ENCODE data around the gene CNTN5.

Gene CNTN5

GRCh38 chr11:100221791-100222190 lies 1201.0 kb downstream of the CNTN5 start:
- Histone ChIP-seq H3K9me3 (ENCODE audit: severe bottlenecking) (no peaks in the 10 kb centered on the region), H3K4me1 (ENCODE audit: insufficient read depth, poor library complexity, severe bottlenecking) (no peaks in the 10 kb centered on the region), H3K36me3 (ENCODE audit: low read depth) (no peaks in the 10 kb centered on the region), H3K27ac (ENCODE audit: poor library complexity, severe bottlenecking) (no peak overlapping the region), H3K4me3 (ENCODE audit: severe bottlenecking) (no peak overlapping the region), H3K27me3 (ENCODE audit: insufficient read depth, poor library complexity, severe bottlenecking) (no peaks in the 10 kb centered on the region)
- ATAC-seq (ENCODE audit: low read depth): no peak
- DNase-seq (ENCODE audit: low spot score): no peak
- no peak for TF ChIP-seq CTCF (IDR thresholded peaks at IDR 0.05; ENCODE audit: poor library complexity, severe bottlenecking)

- H3K4me1 ChIP-seq (ENCODE audit: insufficient read depth, poor library complexity, severe bottlenecking): no peaks in the 10 kb centered on the region
- DNase-seq (ENCODE audit: low spot score) (no peak), ATAC-seq (ENCODE audit: low read depth) (no peak)
- no peaks in the 10 kb centered on the region for H3K27me3 ChIP-seq (ENCODE audit: insufficient read depth, poor library complexity, severe bottlenecking)
- H3K27ac ChIP-seq (ENCODE audit: poor library complexity, severe bottlenecking): no peak overlapping the region
- H3K9me3 ChIP-seq (ENCODE audit: severe bottlenecking): no peaks in the 10 kb centered on the region
- TF ChIP-seq CTCF (IDR thresholded peaks at IDR 0.05; ENCODE audit: poor library complexity, severe bottlenecking): no peak
- H3K4me3 ChIP-seq (ENCODE audit: severe bottlenecking): no peak overlapping the region
- H3K36me3 ChIP-seq (ENCODE audit: low read depth): no peaks in the 10 kb centered on the region
Observed at GRCh38 chr11:100224541-100225034, 1203.8 kb downstream of the CNTN5 start.

DNA sequence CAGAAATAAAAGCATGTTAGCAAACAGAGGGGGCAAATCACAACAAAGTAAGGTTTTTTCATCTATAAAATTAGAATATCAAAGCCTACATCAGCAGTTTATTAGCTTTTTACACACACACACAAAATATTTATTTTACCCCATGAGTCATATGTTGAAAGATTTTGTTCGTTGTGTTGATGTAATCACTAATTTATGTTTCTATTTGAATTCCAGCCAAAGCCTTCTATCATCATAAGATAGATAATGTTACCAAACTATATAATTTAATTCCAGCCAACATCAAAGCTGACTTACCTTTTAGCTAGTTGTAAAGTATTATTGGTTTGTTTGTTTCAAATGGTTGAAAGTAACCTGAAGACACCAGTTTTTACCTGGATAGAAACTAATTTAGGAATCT lies 1208.3 kb downstream of the CNTN5 start:
- H3K4me3 ChIP-seq (ENCODE audit: severe bottlenecking): no peak overlapping the region
- no peaks in the 10 kb centered on the region for H3K36me3 ChIP-seq (ENCODE audit: low read depth)
- no peak for DNase-seq (ENCODE audit: low spot score)
- H3K27ac ChIP-seq (ENCODE audit: poor library complexity, severe bottlenecking): no peak overlapping the region
- H3K27me3 ChIP-seq (ENCODE audit: insufficient read depth, poor library complexity, severe bottlenecking): no peaks in the 10 kb centered on the region
- ATAC-seq (ENCODE audit: low read depth): no peak
- no peaks in the 10 kb centered on the region for H3K9me3 ChIP-seq (ENCODE audit: severe bottlenecking)
- H3K4me1 ChIP-seq (ENCODE audit: insufficient read depth, poor library complexity, severe bottlenecking): no peaks in the 10 kb centered on the region
- TF ChIP-seq CTCF (IDR thresholded peaks at IDR 0.05; ENCODE audit: poor library complexity, severe bottlenecking): no peak

GRCh38 chr11:100232006-100232405 lies 1211.3 kb downstream of the CNTN5 start:
- TF ChIP-seq CTCF (IDR thresholded peaks at IDR 0.05; ENCODE audit: poor library complexity, severe bottlenecking): no peak

DNA sequence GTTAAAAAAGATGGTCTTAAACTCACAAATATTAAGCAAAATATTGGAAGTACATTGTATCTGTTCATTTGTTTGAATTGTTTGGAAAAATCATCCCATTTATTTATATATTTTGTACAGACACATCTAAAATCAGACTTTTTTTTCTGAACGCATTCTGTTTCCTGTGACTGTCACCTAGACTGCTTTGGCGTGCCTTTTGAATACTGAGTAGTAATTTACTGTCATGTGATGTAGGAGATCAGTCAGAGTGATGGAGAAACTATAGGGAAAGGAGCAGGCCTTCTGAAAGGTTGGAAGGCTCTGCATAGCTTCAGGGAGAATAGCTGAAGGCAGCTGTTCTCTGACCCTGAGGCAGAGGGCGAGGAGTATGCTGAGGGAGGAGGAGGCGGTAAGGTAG lies 1214.3 kb downstream of the CNTN5 start:
- TF ChIP-seq CTCF (IDR thresholded peaks at IDR 0.05; ENCODE audit: poor library complexity, severe bottlenecking): no peak
- H3K36me3 ChIP-seq (ENCODE audit: low read depth): no peaks in the 10 kb centered on the region
- no peak overlapping the region for H3K4me3 ChIP-seq (ENCODE audit: severe bottlenecking)
- no peaks in the 10 kb centered on the region for H3K9me3 ChIP-seq (ENCODE audit: severe bottlenecking)
- DNase-seq (ENCODE audit: low spot score): no peak
- no peaks in the 10 kb centered on the region for H3K4me1 ChIP-seq (ENCODE audit: insufficient read depth, poor library complexity, severe bottlenecking)
- ATAC-seq (ENCODE audit: low read depth): no peak
- H3K27me3 ChIP-seq (ENCODE audit: insufficient read depth, poor library complexity, severe bottlenecking): no peaks in the 10 kb centered on the region
- H3K27ac ChIP-seq (ENCODE audit: poor library complexity, severe bottlenecking): no peak overlapping the region

More at GRCh38 chr11:100232006-100232405, 1211.3 kb downstream of the CNTN5 start:
- no peak for ATAC-seq (ENCODE audit: low read depth)
- no peak for DNase-seq (ENCODE audit: low spot score)
- no peaks in the 10 kb centered on the region for H3K4me1 ChIP-seq (ENCODE audit: insufficient read depth, poor library complexity, severe bottlenecking)
- H3K4me3 ChIP-seq (ENCODE audit: severe bottlenecking): no peak overlapping the region
- no peaks in the 10 kb centered on the region for H3K9me3 ChIP-seq (ENCODE audit: severe bottlenecking)
- H3K27me3 ChIP-seq (ENCODE audit: insufficient read depth, poor library complexity, severe bottlenecking): no peaks in the 10 kb centered on the region
- H3K36me3 ChIP-seq (ENCODE audit: low read depth): no peaks in the 10 kb centered on the region
- H3K27ac ChIP-seq (ENCODE audit: poor library complexity, severe bottlenecking): no peak overlapping the region
